ENCODE data around the gene ANTXRL. TPM values are rescaled to one million over a fixed set of nuclear protein-coding genes. Genes with fewer than 3 reads are reported as not detected.
"Not testable (repeated sequence)": the region's sequence is repeated elsewhere in the genome, so short reads cannot be mapped to it uniquely, and the experiment has no call there.

Gene ANTXRL
- total and polyA plus RNA-seq, 3 experiments from 2014 or later, result not detected

DNA sequence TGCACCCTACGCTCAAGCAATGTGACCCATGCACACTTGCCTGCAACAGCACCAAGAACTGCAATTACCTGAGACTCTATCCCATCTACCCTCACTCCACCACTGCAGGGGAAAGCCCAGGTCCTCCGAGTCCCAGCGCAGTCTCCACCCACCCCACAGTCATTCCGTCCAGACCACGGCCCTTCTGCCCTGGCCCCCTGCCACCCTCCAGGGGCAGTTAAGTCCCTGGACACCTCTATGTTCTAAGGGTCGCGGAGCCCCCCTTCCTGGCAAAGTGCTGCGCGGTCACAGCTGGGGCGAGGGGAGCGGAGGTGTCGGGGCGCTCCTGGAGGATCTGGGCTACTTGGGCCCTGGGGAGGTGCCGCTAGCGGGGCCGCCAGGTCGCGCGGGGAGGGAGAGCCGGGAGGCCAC lies 4.4 kb upstream of the ANTXRL start:
- DNase-seq, result peak in 1 of 5 donors; percentile 43
- H3K36me3 ChIP-seq (ENCODE audit: insufficient read depth, low read length); H3K27ac ChIP-seq (ENCODE audit: low read depth, low read length); H3K9me3 ChIP-seq (ENCODE audit: low read length); H3K9me3 Mint-ChIP-seq; H3K27me3 ChIP-seq (ENCODE audit: insufficient read depth, low read length, poor library complexity, severe bottlenecking); H3K27me3 Mint-ChIP-seq; H3K36me3 Mint-ChIP-seq: not testable (repeated sequence)
- Histone ChIP-seq H3K4me1 (ENCODE audit: insufficient read depth, low read length) (peaks cover 16% of the 10 kb centered on the region), H3K4me3 (ENCODE audit: low read length) (peak overlapping the region; percentile 47)
- Mint-ChIP-seq H3K4me3 (peak overlapping the region; percentile 72 to 85 (median 82)), H3K4me1 (peaks cover 11 to 25% (median 24%) of the 10 kb centered on the region in 3 donors), H3K27ac (peak overlapping the region in 1 of 8 donors; percentile 32)
- CTCF ChIA-PET, result interaction anchor here (1.2 kb wide), 1 partner anchor 10 kb away, joined by 5 read pairs; no protein-coding TSS in a partner anchor
- POLR2A ChIA-PET, result interaction anchor here (0.6 to 1.1 kb wide), 2 partner anchors 14 to 176 kb away, joined by 3 to 4 read pairs; no protein-coding TSS in a partner anchor

DNA sequence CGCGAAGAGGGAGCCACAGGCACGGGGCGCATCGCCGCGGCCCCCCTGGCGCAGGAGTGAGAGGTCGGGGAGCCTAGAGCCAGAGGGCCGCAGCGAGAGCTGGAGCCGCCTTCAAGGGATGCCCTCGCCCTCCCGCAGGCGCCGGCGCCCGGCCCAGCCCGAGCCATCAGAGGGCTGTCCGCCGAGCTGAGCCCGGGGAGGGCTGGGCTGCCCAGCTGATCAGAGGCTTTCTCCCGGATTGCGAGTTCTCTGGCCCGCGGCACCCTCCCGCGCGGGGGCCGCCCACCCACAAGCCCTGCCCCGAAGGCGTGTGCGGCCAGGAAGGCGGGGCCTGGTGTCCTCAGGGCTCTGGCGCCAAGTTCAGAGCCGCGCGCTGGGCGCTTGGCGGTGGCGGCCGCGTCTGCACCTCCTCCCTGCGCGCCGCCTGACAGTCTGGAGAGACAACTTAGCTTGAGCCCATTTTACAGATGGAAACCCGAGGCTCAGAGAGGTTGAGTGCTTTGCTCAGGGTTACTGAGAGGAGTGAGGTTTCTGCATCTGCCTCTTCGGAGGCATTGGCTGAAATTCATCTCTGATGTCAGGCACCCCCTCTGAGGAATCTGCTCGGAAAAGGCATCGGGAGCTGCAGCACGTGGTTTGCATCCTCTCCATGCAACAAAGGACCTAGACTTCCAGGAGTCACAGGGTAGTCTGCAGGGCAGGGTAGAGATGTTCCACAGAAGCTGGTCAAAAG lies 3.8 kb upstream of the ANTXRL start:
- peak overlapping the region in 1 of 8 donors; percentile 31 for H3K27ac Mint-ChIP-seq
- peaks cover 0 to 1% of the 10 kb centered on the region in 2 donors for H3K27me3 Mint-ChIP-seq
- peak; percentile 47 to 77 (median 66) for DNase-seq
- H3K4me3 ChIP-seq (ENCODE audit: low read length), result peak overlapping the region; percentile 47
- no peaks in the 10 kb centered on the region for H3K36me3 ChIP-seq (ENCODE audit: insufficient read depth, low read length)
- H3K27me3 ChIP-seq (ENCODE audit: insufficient read depth, low read length, poor library complexity, severe bottlenecking), result peaks cover 4% of the 10 kb centered on the region
- H3K9me3 Mint-ChIP-seq, result no peaks in the 10 kb centered on the region
- peaks cover 11 to 25% (median 24%) of the 10 kb centered on the region in 3 donors for H3K4me1 Mint-ChIP-seq
- peaks cover 16% of the 10 kb centered on the region for H3K4me1 ChIP-seq (ENCODE audit: insufficient read depth, low read length)
- ChIA-PET CTCF (interaction anchor here (1.1 to 1.2 kb wide), 2 partner anchors 11 to 14 kb away, joined by 3 to 5 read pairs; no protein-coding TSS in a partner anchor), POLR2A (interaction anchor here (1.1 to 2.4 kb wide), 2 partner anchors 14 to 177 kb away, joined by 4 to 12 read pairs; no protein-coding TSS in a partner anchor)
- no peaks in the 10 kb centered on the region for H3K9me3 ChIP-seq (ENCODE audit: low read length)
- H3K27ac ChIP-seq (ENCODE audit: low read depth, low read length), result no peak overlapping the region
- no peaks in the 10 kb centered on the region for H3K36me3 Mint-ChIP-seq
- H3K4me3 Mint-ChIP-seq, result peak overlapping the region; percentile 81 to 92 (median 88)

DNA sequence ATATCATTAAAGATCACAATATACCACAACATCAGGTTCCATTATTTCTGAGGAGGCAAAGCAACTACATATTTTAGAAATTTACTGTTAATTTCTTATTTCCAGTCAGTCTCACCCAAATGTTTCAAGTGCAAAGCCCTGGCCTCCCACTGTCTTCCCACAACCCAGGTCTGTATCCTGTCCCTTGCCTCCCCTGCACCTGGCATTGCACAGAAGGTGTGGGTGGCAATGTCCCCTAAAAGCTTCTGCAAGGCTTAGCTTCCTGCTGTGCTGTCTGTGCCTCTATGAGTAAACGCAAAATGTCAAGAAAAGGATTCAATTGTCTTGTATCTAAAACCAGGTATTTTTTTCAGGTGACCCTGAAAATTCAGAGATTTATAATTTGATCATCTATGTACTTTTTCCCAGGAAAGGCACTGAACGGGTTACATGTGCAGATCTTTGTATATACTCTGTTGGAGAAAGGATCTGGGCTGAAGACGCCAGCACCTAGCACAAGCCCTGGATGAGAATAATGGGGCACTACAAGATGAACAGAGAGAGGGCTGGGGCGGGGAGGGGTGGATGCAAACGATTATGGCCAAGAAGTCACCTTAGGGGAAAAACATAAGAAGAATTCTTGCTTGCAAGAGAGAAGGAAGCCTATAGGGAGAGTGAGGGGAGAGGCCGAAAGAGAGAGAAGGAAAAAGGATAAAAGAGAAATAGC lies 3.1 kb upstream of the ANTXRL start:
- Mint-ChIP-seq H3K4me3 (peak overlapping the region; percentile 81 to 92 (median 90)), H3K4me1 (peaks cover 11 to 25% (median 24%) of the 10 kb centered on the region in 3 donors), H3K36me3 (no peaks in the 10 kb centered on the region), H3K27me3 (peaks cover 0 to 1% of the 10 kb centered on the region in 2 donors), H3K27ac (peak overlapping the region in 7 of 8 donors; percentile 31 to 93 (median 81)), H3K9me3 (no peaks in the 10 kb centered on the region)
- Histone ChIP-seq H3K36me3 (ENCODE audit: insufficient read depth, low read length) (no peaks in the 10 kb centered on the region), H3K4me1 (ENCODE audit: insufficient read depth, low read length) (peaks cover 16% of the 10 kb centered on the region), H3K9me3 (ENCODE audit: low read length) (no peaks in the 10 kb centered on the region), H3K4me3 (ENCODE audit: low read length) (peak overlapping the region; percentile 61), H3K27me3 (ENCODE audit: insufficient read depth, low read length, poor library complexity, severe bottlenecking) (peaks cover 4% of the 10 kb centered on the region), H3K27ac (ENCODE audit: low read depth, low read length) (no peak overlapping the region)
- peak in 1 of 5 donors; percentile 42 for DNase-seq
- POLR2A ChIA-PET, result interaction anchor here (2.4 kb wide), 1 partner anchor 15 kb away, joined by 12 read pairs; no protein-coding TSS in a partner anchor
- CTCF ChIA-PET, result interaction anchor here (1.1 to 1.5 kb wide), 2 partner anchors 15 kb away, joined by 3 to 4 read pairs; no protein-coding TSS in a partner anchor

DNA sequence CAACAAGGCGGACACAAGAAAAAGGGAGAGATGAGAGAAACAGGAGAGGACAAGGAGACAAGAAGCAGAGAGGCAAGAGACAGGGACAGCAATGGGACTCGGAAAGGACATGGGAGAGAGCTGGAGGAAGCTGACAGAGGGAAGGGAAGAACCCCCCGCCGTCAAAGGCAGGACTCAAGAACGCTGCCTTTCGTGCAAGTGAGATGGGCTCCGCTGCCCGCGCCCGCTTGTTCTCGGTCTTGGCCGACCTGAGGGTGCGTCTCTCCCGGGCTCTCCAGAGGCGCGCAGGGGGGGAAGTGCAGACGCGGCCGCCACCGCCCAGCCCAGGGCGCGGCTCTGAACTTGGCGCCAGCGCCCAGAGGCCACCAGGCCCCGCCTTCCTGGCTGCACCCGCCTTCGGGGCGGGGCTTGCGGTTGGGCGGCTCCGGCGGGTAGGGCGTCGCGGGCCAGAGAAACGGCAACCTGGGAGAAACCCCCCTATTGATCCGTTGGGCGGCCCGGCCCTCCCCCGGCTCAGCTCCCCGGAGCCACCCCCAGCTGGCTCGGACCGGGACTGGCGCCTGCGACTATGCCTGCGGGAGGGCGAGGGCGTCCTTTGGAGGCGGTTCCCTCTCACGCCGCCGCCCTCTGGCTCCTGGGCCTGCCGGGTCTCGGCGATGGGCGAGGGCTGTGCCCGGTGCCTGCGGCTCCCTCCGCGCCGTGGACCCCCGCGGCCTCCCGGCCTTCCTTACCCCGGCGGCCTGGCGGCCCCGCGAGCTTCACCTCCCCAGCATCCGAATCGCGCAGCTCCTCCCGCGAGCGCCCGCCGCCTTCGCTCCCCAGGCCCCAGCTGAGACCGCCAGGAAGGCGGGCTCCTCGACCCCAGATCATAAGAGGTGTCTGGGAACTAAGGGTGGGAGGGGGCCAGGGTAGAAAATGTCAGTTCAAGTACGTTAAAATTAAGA lies 2.2 kb upstream of the ANTXRL start:
- no peaks in the 10 kb centered on the region for H3K36me3 Mint-ChIP-seq
- H3K27ac Mint-ChIP-seq, result peak overlapping the region in 7 of 8 donors; percentile 43 to 93 (median 81)
- Histone ChIP-seq H3K4me3 (ENCODE audit: low read length) (peak overlapping the region; percentile 61), H3K27ac (ENCODE audit: low read depth, low read length) (peak overlapping the region; percentile 47), H3K36me3 (ENCODE audit: insufficient read depth, low read length) (no peaks in the 10 kb centered on the region), H3K27me3 (ENCODE audit: insufficient read depth, low read length, poor library complexity, severe bottlenecking) (peaks cover 4% of the 10 kb centered on the region), H3K9me3 (ENCODE audit: low read length) (no peaks in the 10 kb centered on the region), H3K4me1 (ENCODE audit: insufficient read depth, low read length) (peaks cover 16% of the 10 kb centered on the region)
- ChIA-PET POLR2A (interaction anchor here (2.4 kb wide), 1 partner anchor 15 kb away, joined by 12 read pairs; no protein-coding TSS in a partner anchor), CTCF (interaction anchor here (1.2 to 1.5 kb wide), 2 partner anchors 14 to 16 kb away, joined by 3 to 4 read pairs; no protein-coding TSS in a partner anchor)
- DNase-seq, result peak; percentile 65 to 81 (median 71)
- H3K9me3 Mint-ChIP-seq, result no peaks in the 10 kb centered on the region
- H3K27me3 Mint-ChIP-seq, result peaks cover 0 to 2% of the 10 kb centered on the region in 2 donors
- H3K4me3 Mint-ChIP-seq, result peak overlapping the region; percentile 81 to 92 (median 90)
- peaks cover 11 to 25% (median 24%) of the 10 kb centered on the region in 3 donors for H3K4me1 Mint-ChIP-seq

DNA sequence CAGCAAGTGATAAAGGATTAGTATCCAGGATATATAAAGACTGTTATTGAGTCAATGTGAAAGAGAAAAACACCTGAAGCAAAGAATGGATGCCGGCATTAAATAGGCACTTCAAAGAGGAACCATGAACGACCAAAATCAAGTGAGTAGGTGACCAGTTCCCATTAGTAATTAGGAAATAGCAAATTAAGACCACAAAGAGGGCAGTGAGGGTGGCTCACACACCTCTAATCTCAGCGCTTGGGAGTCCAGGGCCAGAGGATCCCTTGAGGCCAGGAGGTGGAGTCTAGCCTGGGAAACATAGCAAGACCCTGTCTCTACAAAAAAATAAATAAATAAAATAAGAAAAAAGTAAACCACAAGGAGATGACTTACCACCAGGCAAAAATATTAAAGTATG lies 1.5 kb upstream of the ANTXRL start:
- CTCF ChIA-PET, result interaction anchor here (1.2 to 1.5 kb wide), 2 partner anchors 14 to 17 kb away, joined by 3 to 4 read pairs; no protein-coding TSS in a partner anchor
- Mint-ChIP-seq H3K9me3 (no peaks in the 10 kb centered on the region), H3K36me3 (no peaks in the 10 kb centered on the region), H3K4me3 (peak overlapping the region; percentile 78 to 92 (median 84)), H3K27ac (peak overlapping the region in 4 of 8 donors; percentile 36 to 58 (median 44)), H3K4me1 (peaks cover 11 to 25% (median 24%) of the 10 kb centered on the region in 3 donors), H3K27me3 (peaks cover 0 to 4% of the 10 kb centered on the region in 2 donors)
- H3K27ac ChIP-seq (ENCODE audit: low read depth, low read length), result no peak overlapping the region
- no peaks in the 10 kb centered on the region for H3K9me3 ChIP-seq (ENCODE audit: low read length)
- H3K36me3 ChIP-seq (ENCODE audit: insufficient read depth, low read length), result no peaks in the 10 kb centered on the region
- peaks cover 16% of the 10 kb centered on the region for H3K4me1 ChIP-seq (ENCODE audit: insufficient read depth, low read length)
- POLR2A ChIA-PET, result interaction anchor here (2.4 kb wide), 1 partner anchor 16 kb away, joined by 12 read pairs; no protein-coding TSS in a partner anchor
- peaks cover 4% of the 10 kb centered on the region for H3K27me3 ChIP-seq (ENCODE audit: insufficient read depth, low read length, poor library complexity, severe bottlenecking)
- H3K4me3 ChIP-seq (ENCODE audit: low read length), result peak overlapping the region; percentile 61
- DNase-seq, result no peak

DNA sequence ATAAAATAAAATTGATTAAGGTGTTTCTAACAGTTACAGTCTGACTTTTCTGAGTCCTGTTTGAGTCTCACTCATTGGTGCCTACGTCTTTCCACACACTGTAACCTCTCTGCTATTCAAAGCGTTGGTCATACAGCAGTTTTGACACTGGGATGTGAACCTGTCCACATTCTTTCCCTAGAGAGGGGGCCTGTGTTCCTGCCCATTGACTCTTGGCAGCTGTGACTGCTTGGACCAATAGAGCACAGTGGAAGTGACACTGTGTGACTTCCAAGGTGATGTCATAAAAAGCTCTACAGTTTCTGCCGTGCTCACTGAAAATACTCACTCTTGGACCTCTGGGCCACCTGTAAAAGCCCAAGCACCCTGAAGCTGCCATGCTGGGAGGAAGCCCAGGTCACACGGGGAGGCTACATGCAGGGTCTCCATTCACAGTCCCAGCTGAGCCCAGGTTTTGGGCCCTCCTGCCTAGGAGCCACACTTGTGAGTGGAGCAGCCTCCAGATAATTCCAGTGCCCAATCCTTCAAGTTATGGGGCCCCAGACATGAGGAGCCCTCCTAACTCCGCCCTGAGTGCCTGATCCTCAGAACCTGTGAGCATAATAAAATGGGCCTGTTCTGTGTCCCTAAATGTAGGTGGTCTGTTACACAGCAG lies 704 bp upstream of the ANTXRL start:
- H3K27me3 Mint-ChIP-seq, result peaks cover 0 to 4% of the 10 kb centered on the region in 2 donors
- no peak overlapping the region for H3K27ac ChIP-seq (ENCODE audit: low read depth, low read length)
- no peaks in the 10 kb centered on the region for H3K36me3 Mint-ChIP-seq
- ChIA-PET POLR2A (no interaction called here), CTCF (no interaction called here)
- H3K27me3 ChIP-seq (ENCODE audit: insufficient read depth, low read length, poor library complexity, severe bottlenecking), result peaks cover 4% of the 10 kb centered on the region
- peak overlapping the region in 4 of 7 donors; percentile 4 to 58 (median 40) for H3K4me3 Mint-ChIP-seq
- peaks cover 11 to 25% (median 24%) of the 10 kb centered on the region in 3 donors for H3K4me1 Mint-ChIP-seq
- no peak overlapping the region for H3K4me3 ChIP-seq (ENCODE audit: low read length)
- no peaks in the 10 kb centered on the region for H3K36me3 ChIP-seq (ENCODE audit: insufficient read depth, low read length)
- H3K9me3 Mint-ChIP-seq, result no peaks in the 10 kb centered on the region
- no peaks in the 10 kb centered on the region for H3K9me3 ChIP-seq (ENCODE audit: low read length)
- peaks cover 16% of the 10 kb centered on the region for H3K4me1 ChIP-seq (ENCODE audit: insufficient read depth, low read length)
- no peak for DNase-seq
- peak overlapping the region in 1 of 8 donors; percentile 24 for H3K27ac Mint-ChIP-seq
